A673 (cell line): Measurements from ENCODE around the gene ZEB1.

Experiments used
- CTCF ChIP-seq: fragments of 300-800, 200-600 bp; sonication (generic); conservative IDR thresholded peaks from 2 replicates; pipeline ENCODE4 v1.5.1; 2017; ENCODE audit warnings: low read depth, mild to moderate bottlenecking, antibody characterized with exemption, low read length, moderate library complexity, mixed read lengths
- EZH2 ChIP-seq: fragments of 200-600 bp; sonication (generic); IDR thresholded peaks from 2 replicates; pipeline ENCODE4 v1.6.1; 2017; ENCODE audit warnings: borderline replicate concordance, low read depth, mild to moderate bottlenecking, mixed read lengths, antibody characterized with exemption, low read length; ENCODE audit not compliant: poor library complexity, severe bottlenecking

GRCh38 chr10:31352436-31353226 lies 33.6 kb downstream of the ZEB1 start:
- TF ChIP-seq CTCF (no peak), EZH2 (no peak)
